Fibroblast of lung (primary cell): Measurements from ENCODE around the gene GIMD1. TPM values are rescaled to one million over a fixed set of nuclear protein-coding genes. Genes with fewer than 3 reads are reported as not detected.

Source experiments
- DNase-seq, 2 donors: peaks; one replicate each; pipeline versions ENCODE4 v3.0.0 to v3.0.0-alpha.2; 2010; ENCODE audit warnings: low read depth in 2 of 2
- H2AFZ ChIP-seq: 2 replicates; pipeline ENCODE4 v1.5.1; 2012; ENCODE audit warnings: low read length, control low read depth, inconsistent platforms
- H3K27ac ChIP-seq: 2 replicates; pipeline ENCODE4 v1.5.1; 2011; ENCODE audit warnings: low read length, control low read depth; ENCODE audit not compliant: insufficient read depth
- H3K27me3 ChIP-seq: 2 replicates; pipeline ENCODE4 v1.5.1; 2011; ENCODE audit warnings: mild to moderate bottlenecking, low read length; ENCODE audit not compliant: control insufficient read depth, insufficient read depth
- H3K36me3 ChIP-seq: 2 replicates; pipeline ENCODE4 v1.5.1; 2011; ENCODE audit warnings: low read length; ENCODE audit not compliant: control insufficient read depth, insufficient read depth
- H3K4me1 ChIP-seq: 2 replicates; pipeline ENCODE4 v1.5.1; 2011; ENCODE audit warnings: low read length; ENCODE audit not compliant: control insufficient read depth, insufficient read depth; ENCODE audit errors: extremely low read depth
- H3K4me2 ChIP-seq: 2 replicates; pipeline ENCODE4 v1.5.1; 2011; ENCODE audit warnings: low read length, control low read depth; ENCODE audit not compliant: insufficient read depth; ENCODE audit errors: extremely low read depth
- H3K4me3 ChIP-seq, 4 experiments: fragments of 200-600 bp in 1 of 4; sonication (generic) in 1 of 4; replicated peaks in 1 of 4; 2 replicates each; pipeline ENCODE4 v1.5.1; 2011 to 2016; ENCODE audit warnings: low read length in 4 of 4, low read depth in 3 of 4, mild to moderate bottlenecking in 3 of 4, control low read depth in 2 of 4, inconsistent platforms in 1 of 4, mixed read lengths in 1 of 4; ENCODE audit not compliant: insufficient read depth in 1 of 4; ENCODE audit errors: control extremely low read depth in 1 of 4
- H3K79me2 ChIP-seq: 2 replicates; pipeline ENCODE4 v1.5.1; 2012; ENCODE audit warnings: mild to moderate bottlenecking, low read length, inconsistent platforms; ENCODE audit not compliant: control insufficient read depth, insufficient read depth
- H3K9ac ChIP-seq: 2 replicates; pipeline ENCODE4 v1.5.1; 2011; ENCODE audit warnings: mild to moderate bottlenecking, low read length, control low read depth; ENCODE audit not compliant: insufficient read depth
- H3K9me3 ChIP-seq: 2 replicates; pipeline ENCODE4 v1.5.1; 2012; ENCODE audit warnings: low read depth, low read length; ENCODE audit not compliant: control insufficient read depth, insufficient read depth
- H4K20me1 ChIP-seq: 2 replicates; pipeline ENCODE4 v1.5.1; 2011; ENCODE audit warnings: low read length; ENCODE audit not compliant: control insufficient read depth, insufficient read depth; ENCODE audit errors: extremely low read depth
- EZH2 ChIP-seq: IDR thresholded peaks from 2 replicates; pipeline ENCODE4 v1.5.1; 2012; ENCODE audit warnings: low read length, control low read depth, mild to moderate bottlenecking; ENCODE audit errors: missing control alignments
- polyA plus RNA-seq, 2 donors: library from polyadenylated mRNA; depleted of rRNA in 1 of 2; stranded (reverse) in 1 of 2; unstranded in 1 of 2; fragments of >200 nt; gene quantifications; 2 replicates each; pipeline ENCODE4 v1.2.1, GENCODE V29; 2011 to 2012; ENCODE audit warnings: missing spikeins in 1 of 2
- total RNA-seq: library from RNA; depleted of rRNA; stranded (reverse); fragments of >200 nt; gene quantifications from 2 replicates; pipeline ENCODE4 v1.2.1, GENCODE V29; 2014
- TF ChIP-seq, protein P1 (sequence below), 2 donors: IDR thresholded peaks in 1 of 2; conservative IDR thresholded peaks in 1 of 2; 1 replicate in 1 of 2; 2 replicates in 1 of 2; pipeline ENCODE4 v1.5.1; 2011 to 2012; ENCODE audit warnings: low read length in 2 of 2, control low read depth in 1 of 2, inconsistent platforms in 1 of 2, low read depth in 1 of 2, mild to moderate bottlenecking in 1 of 2

GIMD1 gene
- total and polyA plus RNA-seq, 2 donors (not counting 1 experiment from before 2014, with no cell fraction given) = not detected

DNA sequence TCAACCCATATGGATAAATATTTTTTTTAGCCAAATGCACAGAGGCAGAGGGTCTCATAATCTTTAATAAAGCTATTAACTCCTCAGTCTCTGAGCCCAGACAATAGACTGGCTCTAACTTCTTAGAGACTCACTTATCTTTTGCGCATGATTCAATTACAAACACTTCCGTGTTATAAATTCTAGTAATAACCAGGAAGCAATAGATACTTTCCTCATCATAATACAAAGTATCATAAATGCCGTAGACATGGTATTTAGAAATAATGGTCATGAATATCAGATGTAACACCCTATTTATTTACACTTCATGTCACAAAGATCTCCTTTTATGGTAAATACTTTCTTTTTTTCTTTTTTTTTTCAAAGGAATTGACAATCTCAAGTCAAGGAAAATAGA lies 4.4 kb upstream of the GIMD1 start:
- Histone ChIP-seq H3K4me3 (no peak overlapping the region), H3K79me2 (no peaks in the 10 kb centered on the region), H3K9ac (no peak overlapping the region), H3K36me3 (no peaks in the 10 kb centered on the region), H3K9me3 (no peaks in the 10 kb centered on the region), H3K27ac (no peak overlapping the region), H3K27me3 (no peaks in the 10 kb centered on the region), H3K4me1 (no peaks in the 10 kb centered on the region), H3K4me2 (no peak overlapping the region), H4K20me1 (no peaks in the 10 kb centered on the region), H2AFZ (no peak overlapping the region)
- TF ChIP-seq, protein P1, sequence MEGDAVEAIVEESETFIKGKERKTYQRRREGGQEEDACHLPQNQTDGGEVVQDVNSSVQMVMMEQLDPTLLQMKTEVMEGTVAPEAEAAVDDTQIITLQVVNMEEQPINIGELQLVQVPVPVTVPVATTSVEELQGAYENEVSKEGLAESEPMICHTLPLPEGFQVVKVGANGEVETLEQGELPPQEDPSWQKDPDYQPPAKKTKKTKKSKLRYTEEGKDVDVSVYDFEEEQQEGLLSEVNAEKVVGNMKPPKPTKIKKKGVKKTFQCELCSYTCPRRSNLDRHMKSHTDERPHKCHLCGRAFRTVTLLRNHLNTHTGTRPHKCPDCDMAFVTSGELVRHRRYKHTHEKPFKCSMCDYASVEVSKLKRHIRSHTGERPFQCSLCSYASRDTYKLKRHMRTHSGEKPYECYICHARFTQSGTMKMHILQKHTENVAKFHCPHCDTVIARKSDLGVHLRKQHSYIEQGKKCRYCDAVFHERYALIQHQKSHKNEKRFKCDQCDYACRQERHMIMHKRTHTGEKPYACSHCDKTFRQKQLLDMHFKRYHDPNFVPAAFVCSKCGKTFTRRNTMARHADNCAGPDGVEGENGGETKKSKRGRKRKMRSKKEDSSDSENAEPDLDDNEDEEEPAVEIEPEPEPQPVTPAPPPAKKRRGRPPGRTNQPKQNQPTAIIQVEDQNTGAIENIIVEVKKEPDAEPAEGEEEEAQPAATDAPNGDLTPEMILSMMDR (conservative IDR thresholded peaks at IDR 0.05 in 1 of 2, IDR thresholded peaks at IDR 0.05 in 1 of 2; ENCODE audit: low read depth in 1 of 2, low read length in 2 of 2) = no peak
- TF ChIP-seq EZH2 = no peak
- no peak for DNase-seq

DNA sequence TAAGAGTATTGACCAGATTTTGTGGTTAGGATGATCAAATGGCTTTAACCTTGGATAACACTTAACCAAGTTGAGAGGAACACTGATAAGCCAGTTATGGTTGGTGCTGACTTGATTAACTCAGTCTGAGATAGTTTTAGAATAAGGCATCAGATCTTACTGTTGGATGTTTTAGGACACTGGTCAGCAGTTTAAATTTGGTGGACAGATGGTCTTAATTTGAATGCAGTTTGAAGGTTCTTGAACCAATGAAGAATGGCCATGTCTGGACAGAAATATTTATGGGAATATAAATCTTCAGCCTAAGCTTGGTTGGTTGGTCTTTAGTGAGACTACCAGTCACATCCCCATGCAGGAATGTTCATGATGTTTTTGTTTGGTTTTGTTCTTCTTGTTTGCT lies 2.6 kb upstream of the GIMD1 start:
- DNase-seq = no peak
- Histone ChIP-seq H3K79me2 (no peaks in the 10 kb centered on the region), H3K27ac (no peak overlapping the region), H2AFZ (no peak overlapping the region), H3K9me3 (no peaks in the 10 kb centered on the region), H3K4me2 (no peak overlapping the region), H3K27me3 (no peaks in the 10 kb centered on the region), H4K20me1 (no peaks in the 10 kb centered on the region), H3K9ac (no peak overlapping the region), H3K4me3 (no peak overlapping the region), H3K36me3 (no peaks in the 10 kb centered on the region), H3K4me1 (no peaks in the 10 kb centered on the region)
- TF ChIP-seq EZH2 = no peak
- TF ChIP-seq, protein P1 (conservative IDR thresholded peaks at IDR 0.05 in 1 of 2, IDR thresholded peaks at IDR 0.05 in 1 of 2; ENCODE audit: low read depth in 1 of 2, low read length in 2 of 2) = no peak

DNA sequence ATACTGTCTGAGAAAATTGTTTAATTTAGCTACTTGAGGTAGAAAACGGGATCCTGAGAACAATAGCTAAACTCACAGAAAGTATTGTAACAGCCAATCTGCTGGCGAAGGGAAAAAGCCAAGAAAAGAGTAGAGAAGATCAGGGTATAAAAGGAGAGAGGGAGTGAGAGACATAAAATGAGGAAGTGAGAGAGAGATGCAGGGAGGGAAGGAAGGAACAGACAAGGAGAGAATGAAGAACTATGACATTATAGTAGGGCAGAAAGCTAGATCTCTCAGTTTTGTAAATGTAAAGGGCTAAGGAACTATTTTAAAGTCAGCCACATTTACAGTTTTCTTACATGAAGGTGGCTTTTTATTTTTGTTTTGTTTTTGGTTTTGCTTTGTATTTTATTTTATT lies 1.6 kb upstream of the GIMD1 start:
- H3K4me1 ChIP-seq = peaks cover 2% of the 10 kb centered on the region
- H3K36me3 ChIP-seq = no peaks in the 10 kb centered on the region
- H3K27me3 ChIP-seq = no peaks in the 10 kb centered on the region
- H3K9ac ChIP-seq = no peak overlapping the region
- no peaks in the 10 kb centered on the region for H3K79me2 ChIP-seq
- no peak overlapping the region for H3K4me3 ChIP-seq
- no peak for TF ChIP-seq EZH2
- TF ChIP-seq, protein P1 (conservative IDR thresholded peaks at IDR 0.05 in 1 of 2, IDR thresholded peaks at IDR 0.05 in 1 of 2; ENCODE audit: low read depth in 1 of 2, low read length in 2 of 2) = no peak
- H3K27ac ChIP-seq = no peak overlapping the region
- H4K20me1 ChIP-seq = no peaks in the 10 kb centered on the region
- no peaks in the 10 kb centered on the region for H3K9me3 ChIP-seq
- no peak overlapping the region for H3K4me2 ChIP-seq
- H2AFZ ChIP-seq = peak overlapping the region; percentile 49
- no peak for DNase-seq
